Amygdala (tissue), 56 donors: ENCODE results near the gene KLHL5.
"Not testable (repeated sequence)": the region's sequence is repeated elsewhere in the genome, so short reads cannot be mapped to it uniquely, and the experiment has no call there.

Experiments
- DNase-seq, 56 donors: peaks; one replicate each; lab custom pipeline; 2025; lab: John Stamatoyannopoulos, UW

The KLHL5 gene

GRCh38 chr4:39096847-39097246, 34.8 kb downstream of the KLHL5 start:
- no peak for DNase-seq

- no peak for DNase-seq
Measured at GRCh38 chr4:39097290-39097689, 35.3 kb downstream of the KLHL5 start.

GRCh38 chr4:39102297-39102696, 40.3 kb downstream of the KLHL5 start:
- no peak for DNase-seq

GRCh38 chr4:39103291-39103690, 41.3 kb downstream of the KLHL5 start:
- DNase-seq = no peak

GRCh38 chr4:39104255-39104654, 42.2 kb downstream of the KLHL5 start:
- DNase-seq = no peak

GRCh38 chr4:39106011-39106410, 44.0 kb downstream of the KLHL5 start:
- no peak for DNase-seq

GRCh38 chr4:39114436-39114835, 52.4 kb downstream of the KLHL5 start:
- DNase-seq = no peak

- no peak for DNase-seq
Measured at GRCh38 chr4:39118034-39118658, 56.1 kb downstream of the KLHL5 start.

GRCh38 chr4:39120418-39120817, 58.4 kb downstream of the KLHL5 start:
- no peak for DNase-seq

- DNase-seq = no peak
Measured at GRCh38 chr4:39124885-39125599, 63.0 kb downstream of the KLHL5 start.

GRCh38 chr4:39125600-39125985, 63.6 kb downstream of the KLHL5 start:
- DNase-seq = no peak

- no peak for DNase-seq
Measured at GRCh38 chr4:39126256-39127095, 64.4 kb downstream of the KLHL5 start.

- no peak for DNase-seq
Measured at GRCh38 chr4:39133623-39134022, 71.6 kb downstream of the KLHL5 start.

- DNase-seq = no peak
Measured at GRCh38 chr4:39134683-39135306, 72.8 kb downstream of the KLHL5 start.

- DNase-seq = not testable (repeated sequence)
Measured at GRCh38 chr4:39138227-39138626, 76.2 kb downstream of the KLHL5 start.

GRCh38 chr4:39146211-39146610, 84.2 kb downstream of the KLHL5 start:
- DNase-seq = no peak

GRCh38 chr4:39154009-39154408, 92.0 kb downstream of the KLHL5 start:
- DNase-seq = no peak

GRCh38 chr4:39157520-39157919, 95.5 kb downstream of the KLHL5 start:
- DNase-seq = no peak

GRCh38 chr4:39166177-39166576, 104.1 kb downstream of the KLHL5 start:
- DNase-seq = no peak

- DNase-seq = no peak
Measured at GRCh38 chr4:39166669-39167068, 104.6 kb downstream of the KLHL5 start.

GRCh38 chr4:39169426-39169825, 107.4 kb downstream of the KLHL5 start:
- DNase-seq = no peak
